SK-MEL-5 (cell line): ENCODE data around the gene LIMS4. TPM values are rescaled to one million over a fixed set of nuclear protein-coding genes. Genes with fewer than 3 reads are reported as not detected.
"Not testable (repeated sequence)": the region's sequence is repeated elsewhere in the genome, so short reads cannot be mapped to it uniquely, and the experiment has no call there.

ENCODE experiments used
- DNase-seq: peaks from one replicate; pipeline ENCODE4 v3.0.0-alpha.2; 2016; ENCODE audit warnings: low read depth, low spot score
- in situ Hi-C: cut with HindIII; loops from 2 replicates; pipeline ENCODE4 v1.10.0; 2016; ENCODE audit warnings: low sequenced_read_pairs, high pct_unique_total_duplicates, low pct_unique_long_range_greater_than_20kb
- small RNA-seq, 2 experiments: library from RNA; depleted of rRNA; stranded (forward); fragments of <200 nt; gene quantifications; one replicate each; pipeline ENCODE3, GENCODE V24; 2014
- total RNA-seq: library from RNA; depleted of rRNA; stranded (reverse); fragments of >200 nt; shearing (Covaris generic); gene quantifications from 2 replicates; pipeline ENCODE4 v1.2.3, GENCODE V29; 2014; rRNA removed

The LIMS4 gene
- total RNA-seq, 1 experiment from 2014 or later = 0.16 TPM

- in situ Hi-C loops, DNase-seq: not testable (repeated sequence)
These were observed 68.4 kb downstream of the LIMS4 start for GRCh38 chr2:110404246-110404645.

- in situ Hi-C loops, DNase-seq: not testable (repeated sequence)
These were observed 71.5 kb downstream of the LIMS4 start for GRCh38 chr2:110401001-110401618.

GRCh38 chr2:110399378-110399777 is 73.2 kb downstream of the LIMS4 start:
- DNase-seq, in situ Hi-C loops: not testable (repeated sequence)

- DNase-seq, in situ Hi-C loops: not testable (repeated sequence)
These were observed 76.6 kb downstream of the LIMS4 start for GRCh38 chr2:110395990-110396389.

Small RNA genes lying within 50 kb of the gene (small RNA-seq; reads per million reads assigned to genes)
- gene AC108938.1 = 0 reads per million in 2 experiments

Other genes with a start within 250 kb of the LIMS4 start
- 11.2 and 13.5 TPM in 2 replicates for gene RGPD6, start 104.4 kb upstream of the LIMS4 start, total RNA-seq
- gene BUB1, start 205.2 kb upstream of the LIMS4 start, total RNA-seq = 51.9 and 52.6 TPM in 2 replicates